ENCODE data around the gene S100PBP.

The S100PBP gene

GRCh38 chr1:32825181-32825580 is 7.7 kb downstream of the S100PBP start:
- no peak for DNase-seq (ENCODE audit: low read depth)

- no peak for DNase-seq (ENCODE audit: low read depth)
Measured at GRCh38 chr1:32828341-32828740, 10.9 kb downstream of the S100PBP start.

GRCh38 chr1:32830092-32830852 is 12.8 kb downstream of the S100PBP start:
- no peak for DNase-seq (ENCODE audit: low read depth)

GRCh38 chr1:32831878-32832277 is 14.4 kb downstream of the S100PBP start:
- no peak for DNase-seq (ENCODE audit: low read depth)

- no peak for DNase-seq (ENCODE audit: low read depth)
Measured at GRCh38 chr1:32848354-32849063, 31.1 kb downstream of the S100PBP start.

GRCh38 chr1:32855861-32856617 is 38.6 kb downstream of the S100PBP start:
- no peak for DNase-seq (ENCODE audit: low read depth)

- DNase-seq (ENCODE audit: low read depth): no peak
Measured at GRCh38 chr1:32858136-32858535, 40.7 kb downstream of the S100PBP start.

- DNase-seq (ENCODE audit: low read depth): no peak
Measured at GRCh38 chr1:32858791-32859190, 41.3 kb downstream of the S100PBP start.

GRCh38 chr1:32859915-32860314 is 42.5 kb downstream of the S100PBP start:
- no peak for DNase-seq (ENCODE audit: low read depth)

- DNase-seq (ENCODE audit: low read depth): no peak
Measured at GRCh38 chr1:32860566-32860965, 43.1 kb downstream of the S100PBP start.

GRCh38 chr1:32861904-32862695 is 44.6 kb downstream of the S100PBP start:
- DNase-seq (ENCODE audit: low read depth): no peak

- DNase-seq (ENCODE audit: low read depth): no peak
Measured at GRCh38 chr1:32863218-32863880, 45.9 kb downstream of the S100PBP start.

GRCh38 chr1:32863881-32864245 is 46.4 kb downstream of the S100PBP start:
- DNase-seq (ENCODE audit: low read depth): no peak

- no peak for DNase-seq (ENCODE audit: low read depth)
Measured at GRCh38 chr1:32864375-32865019, 47.0 kb downstream of the S100PBP start.

GRCh38 chr1:32865639-32866405 is 48.4 kb downstream of the S100PBP start:
- DNase-seq (ENCODE audit: low read depth): no peak

- no peak for DNase-seq (ENCODE audit: low read depth)
Measured at GRCh38 chr1:32867151-32867550, 49.7 kb downstream of the S100PBP start.

- no peak for DNase-seq (ENCODE audit: low read depth)
Measured at GRCh38 chr1:32867671-32868070, 50.2 kb downstream of the S100PBP start.

- no peak for DNase-seq (ENCODE audit: low read depth)
Measured at GRCh38 chr1:32868085-32868484, 50.6 kb downstream of the S100PBP start.

GRCh38 chr1:32868806-32869455 is 51.5 kb downstream of the S100PBP start:
- no peak for DNase-seq (ENCODE audit: low read depth)

Data from activated T-helper 9 cell treated with anti-CD3 and anti-CD28 coated beads, Interleukin-2, amount 50 U/mL, for 16 hours (primary cell).